HG02798 (cell line): ENCODE measurements around the gene CABS1.

ENCODE experiments used
- ATAC-seq: cut with Tn5 transposase; IDR thresholded peaks from one replicate; pipeline ENCODE4 v1.9.1; 2021; ENCODE audit warnings: mild to moderate bottlenecking; ENCODE audit not compliant: unreplicated experiment, poor library complexity

The CABS1 gene

DNA sequence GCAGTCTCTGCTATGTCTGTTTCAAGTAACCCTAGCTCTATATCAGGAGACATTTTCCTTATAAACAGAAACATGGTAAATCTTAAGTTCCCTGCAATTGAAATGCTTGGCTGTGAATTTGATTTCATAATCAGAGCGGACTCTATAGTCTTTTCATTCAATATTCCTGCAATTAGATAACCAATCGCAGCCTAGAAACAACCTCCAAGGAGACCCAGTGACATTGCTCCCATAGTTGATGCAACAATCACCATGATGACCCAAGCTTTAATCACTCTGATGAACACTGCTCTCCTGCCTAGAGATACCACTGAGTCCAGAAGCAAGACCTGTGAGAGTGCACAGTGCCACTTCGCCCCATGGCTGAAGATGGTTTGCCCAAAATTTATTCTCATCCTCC, at the start of gene CABS1:
CABS1 (plus strand) TSS at position 301 of the 400 bp plus-strand sequence; CDS start at position 360, 59 bp downstream.
- no peak for ATAC-seq

DNA sequence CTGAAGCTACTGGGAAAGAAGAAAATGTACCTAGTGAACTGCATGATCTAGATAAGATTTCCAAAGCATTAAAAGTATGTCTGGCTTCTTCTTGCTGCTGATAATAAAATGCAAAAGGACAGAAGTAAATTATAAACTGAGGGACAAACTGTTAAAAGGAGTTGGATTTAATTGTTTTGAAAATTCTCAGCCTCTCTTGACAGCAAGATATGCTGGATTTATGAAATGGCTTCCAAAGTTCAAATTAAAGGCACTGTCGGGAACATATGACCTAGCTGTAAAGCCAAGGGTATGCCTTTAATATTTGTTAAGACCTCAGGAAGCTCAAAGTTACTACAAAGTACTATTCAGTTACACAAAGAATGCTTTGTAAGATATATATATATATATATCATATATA, 46.1 kb upstream of the CABS1 start:
- ATAC-seq = no peak

DNA sequence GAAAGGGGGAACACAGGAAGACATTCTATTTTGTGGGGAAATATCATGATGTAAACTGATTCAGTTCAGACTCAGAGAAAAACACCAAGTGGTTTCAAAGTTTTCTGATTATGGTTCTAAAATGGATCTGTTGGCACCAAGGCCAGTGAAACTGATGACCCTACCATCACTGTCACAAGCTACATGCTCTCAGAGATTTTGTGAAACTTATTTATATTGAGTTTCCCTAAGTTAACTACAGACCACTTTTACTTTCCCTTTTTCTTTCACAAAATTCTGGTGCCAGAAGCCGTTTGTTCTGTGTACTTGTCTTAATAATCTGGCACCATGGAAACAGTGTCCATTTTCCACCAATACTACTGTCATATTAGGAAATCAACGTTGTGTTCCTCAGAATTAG, 43.4 kb upstream of the CABS1 start:
- no peak for ATAC-seq

DNA sequence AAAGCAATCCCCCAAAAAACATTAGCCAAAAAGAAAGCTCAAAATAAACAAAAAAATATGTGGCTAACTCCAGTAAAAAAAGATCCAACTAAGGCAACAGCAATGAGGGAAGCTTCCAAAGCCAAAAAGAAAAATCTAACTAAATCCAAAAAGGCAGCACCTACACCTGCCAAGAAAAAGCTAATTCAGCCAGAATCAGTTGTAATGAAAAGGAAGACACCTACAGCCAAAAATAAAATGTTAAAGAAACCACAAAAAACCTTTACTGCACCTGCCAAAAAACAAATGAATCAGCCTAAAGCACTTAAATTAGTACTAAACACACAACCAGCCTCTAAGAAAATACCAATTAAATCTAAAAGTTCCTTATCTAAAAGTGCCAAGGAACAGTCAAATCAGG, 37.2 kb upstream of the CABS1 start:
- no peak for ATAC-seq

DNA sequence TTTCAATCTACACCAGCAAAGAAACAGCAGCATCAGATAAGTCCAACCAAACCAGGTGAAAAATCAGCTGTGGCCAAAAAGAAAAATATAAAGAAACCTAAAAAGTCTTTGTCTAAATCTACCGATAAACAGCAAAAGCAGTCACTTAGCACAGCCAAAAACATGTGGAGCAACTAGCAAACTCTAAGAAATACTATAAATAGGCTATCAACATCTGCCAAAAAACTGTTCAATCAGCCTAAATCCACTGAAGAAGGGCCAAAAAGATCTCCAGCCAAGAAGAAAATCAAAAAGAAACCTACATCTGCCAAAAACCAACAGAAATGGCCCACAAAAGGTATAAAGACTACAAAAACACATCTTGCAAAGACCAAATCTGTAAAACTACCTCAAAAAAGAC, 36.7 kb upstream of the CABS1 start:
- ATAC-seq = no peak

DNA sequence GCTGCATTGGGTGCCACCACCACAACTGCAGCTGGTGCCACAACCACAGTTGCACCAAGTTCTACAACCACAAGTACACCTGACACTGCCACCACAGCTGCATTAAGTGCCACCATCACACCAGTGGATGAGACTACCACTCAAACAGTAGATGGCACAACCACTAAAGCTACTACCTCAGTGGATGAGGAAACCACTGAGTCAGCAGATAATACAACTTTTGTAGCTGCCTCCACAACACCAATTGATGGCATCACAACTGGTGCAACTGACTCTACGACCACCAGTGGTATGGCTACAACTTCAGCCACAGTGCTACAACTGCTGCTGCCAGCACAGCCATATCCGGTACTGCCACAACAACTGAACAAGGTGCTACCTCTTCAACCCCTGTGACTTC, 35.1 kb upstream of the CABS1 start:
- ATAC-seq = no peak

DNA sequence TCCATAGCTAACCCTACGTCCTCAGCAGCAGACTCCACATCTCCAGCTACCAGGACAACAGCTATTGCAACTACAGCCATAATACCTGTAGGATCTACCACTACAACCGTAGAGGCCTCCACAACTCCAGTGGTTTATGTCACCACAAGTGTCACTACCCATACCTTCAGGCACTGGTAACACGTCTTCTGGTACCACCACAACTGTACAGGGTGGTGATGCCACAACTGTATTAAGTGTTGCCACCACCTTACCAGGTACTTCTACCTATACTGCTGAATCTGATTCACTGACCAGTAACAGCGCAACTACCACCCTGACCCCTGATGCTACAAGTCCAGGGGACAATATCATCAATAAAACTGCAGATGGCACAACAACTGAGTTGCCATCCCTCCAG, 34.6 kb upstream of the CABS1 start:
- no peak for ATAC-seq

DNA sequence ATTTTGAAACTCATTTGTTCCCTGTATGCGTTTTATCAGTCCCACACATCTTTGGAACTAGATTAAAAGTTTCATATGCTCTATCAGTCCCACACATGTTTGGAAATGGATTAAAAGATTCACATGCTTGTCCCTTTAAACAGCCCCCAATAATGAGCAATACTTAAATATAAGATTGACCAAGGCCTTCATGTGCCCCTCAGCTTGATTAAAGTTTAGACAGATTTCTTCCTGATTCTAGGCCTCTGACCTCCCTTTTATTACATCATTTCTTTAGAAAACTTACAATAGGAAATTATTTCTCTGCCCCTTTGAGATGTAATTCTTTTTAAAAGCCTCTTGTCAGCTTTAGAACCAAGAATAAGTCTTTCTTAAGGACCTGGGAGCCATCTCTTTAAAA, 31.7 kb upstream of the CABS1 start:
- no peak for ATAC-seq

DNA sequence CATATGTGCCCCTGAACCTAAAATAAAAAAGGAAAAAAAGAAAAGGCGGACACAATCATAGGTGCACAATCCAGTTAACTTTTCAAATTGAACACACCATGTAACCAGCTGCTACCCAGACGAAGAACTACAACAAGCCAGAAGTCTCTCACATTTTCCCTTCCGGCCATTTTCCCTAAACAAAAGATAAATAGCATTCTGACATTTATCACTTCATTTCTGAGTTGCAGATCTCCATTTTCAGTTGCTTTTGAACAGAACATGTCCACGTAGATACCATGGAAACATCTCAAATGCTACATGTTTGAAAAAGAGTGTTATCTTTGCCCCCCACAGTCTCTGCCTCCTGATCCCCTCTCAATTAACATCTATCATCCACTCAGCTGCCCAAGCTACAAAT, 29.2 kb upstream of the CABS1 start:
- ATAC-seq = no peak

DNA sequence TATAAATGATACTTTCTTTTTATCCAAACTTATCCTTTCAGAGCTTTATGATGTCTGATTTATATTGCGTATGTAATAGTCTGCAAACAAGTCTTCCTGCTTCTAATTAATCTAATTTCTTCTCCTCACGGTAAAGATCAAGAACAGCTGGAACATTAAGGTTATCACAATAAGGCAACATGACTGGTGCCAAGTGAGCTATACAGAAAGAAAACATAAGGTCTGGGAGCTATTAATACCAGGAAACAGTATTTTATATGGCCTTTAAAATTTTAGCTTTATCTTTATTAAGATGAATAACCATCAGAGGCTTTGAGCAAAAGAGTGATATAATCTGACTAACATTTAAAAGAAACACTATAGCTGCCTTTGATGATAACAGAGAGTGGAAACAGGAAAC, 28.7 kb upstream of the CABS1 start:
- ATAC-seq = no peak

DNA sequence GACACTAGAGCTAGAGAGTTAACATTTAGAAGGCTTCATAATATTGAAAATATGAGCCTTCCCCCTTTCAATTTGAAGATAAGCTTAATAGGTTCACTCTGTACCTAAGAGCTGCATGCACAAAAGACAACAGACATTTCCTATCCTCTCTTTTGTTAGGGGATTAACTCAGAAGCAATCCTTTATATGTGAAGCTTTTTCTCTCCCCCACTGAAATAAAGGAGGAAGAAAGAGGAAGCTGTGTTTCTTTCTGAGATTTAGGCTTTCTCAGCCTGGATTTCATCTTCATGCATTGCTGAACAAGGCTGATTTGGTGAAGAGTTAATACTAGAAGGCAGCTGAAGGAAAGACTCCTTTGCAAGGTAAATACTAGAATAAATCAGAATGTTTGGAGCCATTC, 21.0 kb upstream of the CABS1 start:
- no peak for ATAC-seq

DNA sequence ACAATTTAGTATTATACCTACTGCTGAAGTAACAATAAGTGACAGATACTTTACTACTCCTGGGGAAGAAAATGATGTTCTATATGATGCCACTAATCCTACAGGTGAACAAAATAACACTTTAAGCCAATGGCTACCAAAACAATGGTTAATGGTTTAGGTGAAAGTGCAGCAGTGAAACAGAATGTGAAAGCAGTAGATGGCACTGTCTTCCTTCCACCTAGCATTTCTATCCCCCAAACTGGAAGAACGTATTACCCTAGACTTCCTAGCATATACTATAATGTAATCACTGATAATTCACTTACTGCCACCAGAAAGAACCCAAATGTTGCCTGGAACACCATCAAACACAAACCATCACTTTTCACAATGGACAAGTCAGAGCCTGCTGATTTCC, 18.9 kb upstream of the CABS1 start:
- peak; percentile 82 for ATAC-seq

DNA sequence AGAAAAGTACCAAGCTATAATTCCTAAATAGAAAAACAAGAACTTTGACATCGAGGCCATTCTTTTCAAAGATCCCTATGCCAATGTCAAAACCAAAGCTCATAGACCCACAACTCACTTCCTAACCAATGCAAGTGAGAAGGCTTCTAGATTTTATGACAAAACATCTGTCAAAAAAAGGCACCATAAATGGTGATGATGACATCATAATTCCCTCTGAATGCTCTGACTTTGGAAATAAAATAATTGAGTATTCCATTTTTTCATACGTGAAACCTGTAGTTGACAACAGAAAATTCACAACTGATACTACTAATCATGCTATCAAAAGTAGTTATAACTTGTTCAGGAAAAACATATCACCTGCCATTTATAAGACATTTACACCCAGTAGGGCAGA, 8.7 kb upstream of the CABS1 start:
- ATAC-seq = no peak

DNA sequence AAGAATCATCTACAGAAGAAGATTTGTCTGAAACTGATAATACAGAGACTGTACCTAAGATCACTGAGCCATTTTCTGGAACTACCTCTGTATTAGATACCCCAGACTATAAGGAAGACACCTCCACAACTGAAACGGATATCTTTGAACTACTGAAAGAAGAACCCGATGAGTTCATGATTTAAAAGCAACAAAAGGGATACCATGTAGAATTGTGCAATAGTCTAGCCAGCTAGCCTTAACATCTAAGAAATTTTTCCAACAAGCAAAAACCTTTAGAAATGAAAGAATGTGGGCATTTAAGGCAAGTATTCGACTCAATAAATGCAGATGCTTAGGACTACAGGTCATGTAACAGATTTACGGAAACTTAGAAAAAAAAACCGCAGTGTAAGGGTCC, 1.3 kb downstream of the CABS1 start:
- ATAC-seq = no peak

DNA sequence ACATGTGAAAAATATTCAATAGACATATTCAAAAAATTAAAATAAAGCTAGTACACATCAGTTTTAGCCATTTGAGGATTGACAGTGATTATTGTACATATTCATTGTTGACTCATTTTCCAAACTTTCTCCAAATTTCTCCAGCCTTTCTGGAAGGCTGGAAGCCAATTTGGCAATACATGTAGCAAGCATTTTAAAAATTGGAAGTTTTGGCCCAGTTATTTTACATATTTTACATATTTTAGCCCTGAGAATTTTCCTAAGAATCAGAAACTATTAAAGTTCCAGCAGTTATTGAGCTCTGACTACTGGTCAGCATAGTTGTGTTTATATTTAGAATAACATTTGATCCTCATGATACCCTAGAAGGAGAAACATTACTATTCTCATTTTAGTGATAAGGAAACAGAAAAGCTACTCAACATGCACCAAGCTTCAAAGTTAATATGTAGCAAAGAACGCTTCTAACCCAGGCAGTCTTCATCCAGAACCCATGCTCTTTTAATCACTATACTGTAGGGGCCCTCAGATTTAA, 3.2 kb downstream of the CABS1 start:
- no peak for ATAC-seq

DNA sequence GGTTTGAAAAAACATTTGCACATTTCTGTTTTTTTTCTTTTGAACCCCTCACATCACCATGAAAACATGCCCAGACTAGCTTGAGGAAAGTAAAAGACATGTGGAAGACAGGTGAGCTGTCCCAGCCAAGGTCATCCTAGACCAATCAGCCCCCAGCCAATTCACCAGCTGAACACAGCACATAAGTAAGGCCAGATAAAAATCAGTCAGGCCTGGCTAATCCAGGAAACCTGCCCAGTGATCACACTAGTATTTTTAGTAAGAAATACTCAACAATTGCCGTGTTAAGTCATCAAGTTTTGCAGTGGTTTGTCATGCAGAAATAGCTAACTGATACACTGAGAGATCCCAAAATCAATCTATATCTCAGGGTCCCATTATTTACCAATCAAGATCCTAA, 21.4 kb downstream of the CABS1 start:
- ATAC-seq = no peak

DNA sequence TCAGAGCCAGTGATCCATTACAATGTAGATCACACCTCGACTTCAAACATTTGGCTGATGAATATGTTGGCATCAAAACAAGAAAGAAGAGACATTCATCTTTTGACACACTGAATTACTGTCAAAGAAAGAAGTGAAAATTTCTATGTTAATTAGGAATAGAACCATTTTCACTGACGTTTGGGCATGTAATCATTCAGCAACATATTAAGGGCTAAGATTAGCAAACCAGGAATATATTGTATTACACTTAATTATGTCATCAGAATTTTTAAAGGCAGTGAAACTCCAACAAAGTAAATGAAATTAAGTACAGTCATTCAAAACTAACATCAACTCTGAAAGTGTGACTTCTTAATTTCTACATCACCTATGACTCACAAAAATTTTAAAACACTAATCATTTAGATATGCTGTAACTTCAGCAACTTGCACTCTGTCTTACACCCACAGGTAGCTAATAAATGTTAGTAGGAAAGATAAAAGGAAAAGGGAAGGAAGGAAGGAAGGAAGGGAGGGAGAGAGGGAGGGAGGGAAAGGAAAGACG, 24.4 kb downstream of the CABS1 start:
- ATAC-seq = no peak

DNA sequence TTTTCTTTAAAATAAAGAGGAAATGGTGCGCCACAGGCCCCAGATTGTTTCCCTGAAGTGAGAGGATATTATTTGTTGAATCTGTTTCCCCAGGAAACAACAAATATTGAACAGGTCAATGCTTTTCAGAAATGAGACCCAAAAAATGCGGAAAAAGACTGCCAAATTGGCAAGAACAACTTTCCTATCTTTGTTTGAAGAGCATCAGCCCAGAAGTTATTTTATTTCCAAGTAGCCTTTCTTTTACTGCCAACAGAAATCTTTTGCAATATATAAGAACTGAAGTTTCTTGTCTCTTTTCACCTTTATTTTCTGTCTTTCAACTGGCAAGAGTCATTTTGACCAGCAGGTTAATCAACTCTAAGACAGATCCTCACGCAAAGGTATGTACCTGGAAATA, 25.7 kb downstream of the CABS1 start, which contains the start of gene SMR3A:
SMR3A (plus strand) TSS at position 301 of the 400 bp plus-strand sequence. CDS start 1,356 bp downstream, outside the sequence.
- no peak for ATAC-seq

DNA sequence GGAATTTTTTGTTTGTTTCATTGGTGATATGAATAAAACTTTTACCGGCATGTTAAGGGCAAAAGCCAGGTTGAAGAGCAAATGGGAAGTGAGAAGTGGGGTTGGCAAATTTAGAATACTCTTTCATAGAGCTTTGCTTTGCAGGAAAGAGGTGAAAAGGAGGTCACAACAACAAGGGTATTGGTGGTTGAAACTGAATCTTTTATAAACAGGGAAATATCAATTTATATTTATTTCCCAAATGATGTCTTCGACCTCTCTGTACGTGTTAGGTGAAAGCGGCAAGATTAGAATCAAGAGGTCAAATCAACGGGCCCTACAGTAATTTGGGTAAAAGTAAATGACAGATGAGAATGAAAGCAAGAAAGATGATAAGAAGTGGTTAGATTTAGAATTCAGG, 29.2 kb downstream of the CABS1 start:
- no peak for ATAC-seq

DNA sequence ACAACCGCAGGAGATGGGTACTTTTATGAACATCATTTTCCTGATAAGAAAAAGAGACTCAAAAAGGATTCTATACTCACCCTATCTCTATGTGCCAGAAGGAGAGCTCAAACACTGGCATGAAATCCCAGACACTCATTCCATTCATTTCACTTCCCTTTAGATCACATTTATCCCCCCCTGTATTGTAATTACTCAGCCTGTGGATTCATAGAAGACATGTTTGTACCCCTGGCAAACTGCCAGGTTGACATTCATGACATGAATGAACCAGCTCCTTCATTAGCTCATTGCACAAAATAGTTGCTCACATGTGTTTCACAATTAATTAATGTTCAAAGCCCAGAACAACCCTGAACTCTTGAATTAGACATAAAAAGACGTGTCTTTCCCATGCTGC, 30.7 kb downstream of the CABS1 start:
- no peak for ATAC-seq

DNA sequence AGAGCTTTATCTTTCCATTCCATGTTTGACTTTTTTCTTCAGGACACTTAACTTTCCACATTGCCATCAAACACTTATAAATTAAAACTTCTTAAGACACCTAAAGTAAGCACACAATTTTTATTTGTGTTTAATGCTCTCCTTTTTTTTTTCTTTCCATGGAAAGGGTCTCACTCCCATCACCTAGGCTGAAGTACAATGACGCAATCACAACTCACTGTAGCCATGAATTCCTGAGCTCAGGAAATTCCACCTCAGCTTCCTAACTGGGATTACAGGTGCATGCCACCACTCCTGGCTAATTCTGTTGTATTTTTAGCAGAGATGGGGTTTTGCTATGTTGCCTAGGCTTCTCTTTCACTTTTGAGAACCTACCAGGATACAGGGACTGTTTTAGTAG, 33.0 kb downstream of the CABS1 start:
- no peak for ATAC-seq

DNA sequence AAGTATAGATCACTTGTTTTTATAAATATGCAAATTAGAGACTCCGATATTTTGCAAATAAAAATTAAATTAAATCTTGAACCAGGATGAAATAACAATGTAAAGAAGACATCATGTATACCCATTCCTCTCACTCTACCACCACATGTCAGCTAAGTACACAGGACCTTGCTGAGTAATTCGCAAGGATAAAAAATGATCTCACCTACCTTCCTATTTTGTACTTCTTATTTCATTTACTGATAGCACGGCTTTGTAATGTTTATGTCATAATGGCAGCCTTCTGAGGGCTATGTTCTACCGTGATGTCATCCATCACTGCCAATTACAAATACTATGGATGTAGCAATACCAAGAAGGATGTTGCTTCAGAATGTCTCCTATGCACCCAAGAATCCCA, 37.2 kb downstream of the CABS1 start:
- ATAC-seq = no peak

DNA sequence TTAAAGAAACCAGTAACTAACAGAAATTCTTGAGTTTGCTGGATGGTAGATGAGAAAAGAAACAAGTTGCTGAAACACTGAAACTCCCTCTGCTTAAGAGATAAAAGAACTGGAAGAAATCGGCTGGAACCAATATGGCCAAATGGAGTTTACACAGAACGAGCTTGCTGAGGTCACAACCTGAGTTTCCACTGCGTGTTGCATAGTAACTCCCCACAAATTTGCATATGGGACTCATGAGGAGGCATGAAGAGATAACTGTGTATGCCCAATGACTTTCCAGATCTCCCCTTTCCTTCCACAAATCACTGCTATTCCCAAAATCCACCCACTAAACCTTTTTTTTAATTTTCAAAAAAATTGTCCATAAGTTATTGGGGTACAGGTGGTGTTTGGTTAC, 38.0 kb downstream of the CABS1 start:
- no peak for ATAC-seq
